Breast epithelium (tissue), 4 donors: ENCODE results near the gene GAREM2. TPM values are rescaled to one million over a fixed set of nuclear protein-coding genes. Genes with fewer than 3 reads are reported as not detected.

ENCODE experiments used
- DNase-seq, 2 donors: peaks; one replicate each; pipeline ENCODE4 v3.0.0-alpha.2; 2019; ENCODE audit warnings: low spot score in 2 of 2
- H3K27ac ChIP-seq, 2 donors: fragments of 200-600 bp; sonication (generic) in 1 of 2; one replicate each; pipeline ENCODE4 v1.5.1; 2016 to 2019; ENCODE audit warnings: mild to moderate bottlenecking in 1 of 2
- H3K27me3 ChIP-seq, 2 donors: fragments of 200-600 bp; sonication (generic) in 1 of 2; one replicate each; pipeline versions ENCODE4 v1.5.1 to v1.6.0; 2017 to 2019; ENCODE audit warnings: control low read depth in 1 of 2, mild to moderate bottlenecking in 1 of 2
- H3K36me3 ChIP-seq: fragments of 200-600 bp; one replicate; pipeline ENCODE4 v1.5.1; 2019
- H3K4me1 ChIP-seq, 2 donors: fragments of 200-600 bp; sonication (generic); one replicate each; pipeline ENCODE4 v1.5.1; 2016 to 2019; ENCODE audit warnings: control low read depth in 1 of 2
- H3K4me3 ChIP-seq, 3 donors: fragments of 200-600 bp; sonication (generic); 1 replicate in 2 of 3; 2 replicates in 1 of 3; pipeline ENCODE4 v1.5.1; 2016 to 2019; ENCODE audit warnings: mild to moderate bottlenecking in 3 of 3, moderate library complexity in 2 of 3
- H3K9me3 ChIP-seq, 2 donors: fragments of 200-600 bp; sonication (generic) in 1 of 2; one replicate each; pipeline ENCODE4 v1.5.1; 2016 to 2019; ENCODE audit warnings: control low read depth in 1 of 2
- POLR2A ChIP-seq: fragments of 450-650 bp; IDR thresholded peaks from one replicate; pipeline ENCODE4 v1.6.1; 2016; ENCODE audit warnings: antibody characterized with exemption, mild to moderate bottlenecking, moderate library complexity
- intact Hi-C: fragments of 100-400 bp; cut with DNase I; formaldehyde crosslinking; loops from one replicate; pipeline ENCODE4 v1.15.1; 2023; ENCODE audit warnings: low total_unique reads
- total RNA-seq, 3 donors: library from RNA; depleted of rRNA; stranded (reverse); fragments of >200 nt; gene quantifications; one replicate each; pipeline ENCODE4 v1.1.0, GENCODE V29; 2016
- TF ChIP-seq, protein P1 (sequence below), 3 donors: fragments of 450-650 bp; IDR thresholded peaks; one replicate each; pipeline ENCODE4 v1.5.1; 2016 to 2017; ENCODE audit warnings: antibody characterized with exemption in 3 of 3, mild to moderate bottlenecking in 3 of 3, moderate library complexity in 3 of 3

The GAREM2 gene
- total RNA-seq, 3 donors from 2014 or later, result 1.2 to 2.0 (median 1.4) TPM

DNA sequence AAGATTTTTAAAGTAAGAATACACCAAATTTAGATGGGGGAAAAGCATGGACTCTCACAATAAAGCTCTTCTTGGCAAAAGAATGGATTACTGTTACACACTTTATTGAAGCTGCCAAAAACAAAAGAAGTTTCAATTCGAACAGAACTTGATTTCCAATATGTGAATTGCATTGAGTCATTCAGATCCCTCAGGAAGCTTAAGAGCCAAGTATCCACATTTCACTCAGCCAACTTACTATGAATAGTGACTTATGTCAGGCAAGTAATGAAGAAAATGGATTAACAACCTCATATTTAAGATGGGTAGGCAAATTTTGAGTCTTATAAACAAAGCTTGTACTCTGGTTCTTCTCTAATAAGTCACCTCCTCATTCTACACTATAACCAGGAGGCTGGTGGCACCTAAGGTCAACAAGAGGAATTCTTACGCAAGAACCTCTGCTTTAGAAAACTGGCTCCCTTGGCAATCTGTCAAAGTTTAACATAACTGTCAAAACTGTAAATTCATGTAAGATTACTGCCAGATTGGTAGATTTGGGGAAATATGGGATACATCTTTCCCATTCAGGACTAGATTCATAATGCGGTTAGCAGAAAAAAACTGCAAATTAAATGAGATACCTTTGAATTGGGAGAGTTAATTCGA is 65.5 kb downstream of the GAREM2 start:
- no peak overlapping the region for H3K27ac ChIP-seq
- intact Hi-C loops, result no loop called here
- DNase-seq, result no peak
- no peak overlapping the region for H3K4me3 ChIP-seq
- no peaks in the 10 kb centered on the region for H3K36me3 ChIP-seq
- TF ChIP-seq POLR2A, result no peak
- TF ChIP-seq, protein P1, sequence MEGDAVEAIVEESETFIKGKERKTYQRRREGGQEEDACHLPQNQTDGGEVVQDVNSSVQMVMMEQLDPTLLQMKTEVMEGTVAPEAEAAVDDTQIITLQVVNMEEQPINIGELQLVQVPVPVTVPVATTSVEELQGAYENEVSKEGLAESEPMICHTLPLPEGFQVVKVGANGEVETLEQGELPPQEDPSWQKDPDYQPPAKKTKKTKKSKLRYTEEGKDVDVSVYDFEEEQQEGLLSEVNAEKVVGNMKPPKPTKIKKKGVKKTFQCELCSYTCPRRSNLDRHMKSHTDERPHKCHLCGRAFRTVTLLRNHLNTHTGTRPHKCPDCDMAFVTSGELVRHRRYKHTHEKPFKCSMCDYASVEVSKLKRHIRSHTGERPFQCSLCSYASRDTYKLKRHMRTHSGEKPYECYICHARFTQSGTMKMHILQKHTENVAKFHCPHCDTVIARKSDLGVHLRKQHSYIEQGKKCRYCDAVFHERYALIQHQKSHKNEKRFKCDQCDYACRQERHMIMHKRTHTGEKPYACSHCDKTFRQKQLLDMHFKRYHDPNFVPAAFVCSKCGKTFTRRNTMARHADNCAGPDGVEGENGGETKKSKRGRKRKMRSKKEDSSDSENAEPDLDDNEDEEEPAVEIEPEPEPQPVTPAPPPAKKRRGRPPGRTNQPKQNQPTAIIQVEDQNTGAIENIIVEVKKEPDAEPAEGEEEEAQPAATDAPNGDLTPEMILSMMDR (IDR thresholded peaks at IDR 0.05), result no peak
- H3K9me3 ChIP-seq, result no peaks in the 10 kb centered on the region
- no peaks in the 10 kb centered on the region for H3K4me1 ChIP-seq
- H3K27me3 ChIP-seq, result no peaks in the 10 kb centered on the region

Other genes with a start within 250 kb of the GAREM2 start
- 10 to 100 TPM in 1 of 3 donors, 1 to 10 TPM in 2; 3.4 to 32.8 (median 6.0) TPM for gene KIF3C, start 190.6 kb upstream of the GAREM2 start, total RNA-seq
- 100 to 1,000 TPM in 2 of 3 donors, 10 to 100 TPM in 1; 82.6 to 101 (median 100) TPM for gene RAB10, start 139.0 kb upstream of the GAREM2 start, total RNA-seq
- 100 to 1,000 TPM; 139 to 156 (median 141) TPM for gene HADHA, start 71.5 kb downstream of the GAREM2 start, total RNA-seq
- gene HADHB, start 71.9 kb downstream of the GAREM2 start, total RNA-seq, result 100 to 1,000 TPM; 139 to 157 (median 147) TPM
- 10 to 100 TPM in 2 of 3 donors, 1 to 10 TPM in 1; 6.6 to 26.3 (median 17.4) TPM for gene SELENOI, start 173.1 kb downstream of the GAREM2 start, total RNA-seq
- under 1 TPM in 1 of 3 donors, not detected in 2; under 0.01 TPM for gene ADGRF3, start 173.7 kb downstream of the GAREM2 start, total RNA-seq
- gene DRC1, start 228.8 kb downstream of the GAREM2 start, total RNA-seq, result not detected